GM21528 (cell line): ENCODE measurements around the gene HES4.
"Not testable (repeated sequence)": the region's sequence is repeated elsewhere in the genome, so short reads cannot be mapped to it uniquely, and the experiment has no call there.

ENCODE experiments used
- ATAC-seq: cut with Tn5 transposase; IDR thresholded peaks from one replicate; pipeline ENCODE4 v1.9.1; 2021; ENCODE audit warnings: mild to moderate bottlenecking, moderate library complexity; ENCODE audit not compliant: unreplicated experiment, low FRiP score

Gene HES4

GRCh38 chr1:1000357-1001056 lies 610 bp upstream of the HES4 start:
- ATAC-seq, result no peak

GRCh38 chr1:998995-999724 lies 737 bp downstream of the HES4 start:
- no peak for ATAC-seq

- ATAC-seq, result no peak
These were observed 1.2 kb downstream of the HES4 start for GRCh38 chr1:998745-998994.

GRCh38 chr1:997993-998744 lies 1.7 kb downstream of the HES4 start:
- no peak for ATAC-seq

GRCh38 chr1:997713-997992 lies 2.2 kb downstream of the HES4 start:
- no peak for ATAC-seq

- no peak for ATAC-seq
These were observed 2.8 kb downstream of the HES4 start for GRCh38 chr1:996851-997712.

GRCh38 chr1:995665-996633 lies 3.9 kb downstream of the HES4 start:
- no peak for ATAC-seq

GRCh38 chr1:994546-994945 lies 5.4 kb downstream of the HES4 start:
- ATAC-seq, result not testable (repeated sequence)

GRCh38 chr1:993379-993995 lies 6.4 kb downstream of the HES4 start:
- ATAC-seq, result no peak

GRCh38 chr1:992362-992761 lies 7.5 kb downstream of the HES4 start:
- ATAC-seq, result no peak

GRCh38 chr1:991895-992294 lies 8.0 kb downstream of the HES4 start:
- ATAC-seq, result no peak

GRCh38 chr1:991275-991674 lies 8.6 kb downstream of the HES4 start:
- ATAC-seq, result not testable (repeated sequence)

GRCh38 chr1:988061-988460 lies 11.8 kb downstream of the HES4 start:
- not testable (repeated sequence) for ATAC-seq

GRCh38 chr1:985126-985525 lies 14.8 kb downstream of the HES4 start:
- ATAC-seq, result no peak

GRCh38 chr1:984476-984814 lies 15.5 kb downstream of the HES4 start:
- ATAC-seq, result no peak

- no peak for ATAC-seq
These were observed 16.0 kb downstream of the HES4 start for GRCh38 chr1:983798-984475.

GRCh38 chr1:982765-983436 lies 17.0 kb downstream of the HES4 start:
- no peak for ATAC-seq

- no peak for ATAC-seq
These were observed 17.8 kb downstream of the HES4 start, which contains the start of gene PERM1 for GRCh38 chr1:981955-982558. Gene PERM1, minus strand, starts transcription at chr1:982093. Its CDS starts 1,064 bp downstream, at chr1:981029.
